UCSD-AML1 (cell line): Measurements from ENCODE around the gene POC1A.
"Not testable (repeated sequence)": the region's sequence is repeated elsewhere in the genome, so short reads cannot be mapped to it uniquely, and the experiment has no call there.

Experiments used
- DNase-seq: peaks from one replicate; lab custom pipeline; 2025; ENCODE audit not compliant: unreplicated experiment; lab: John Stamatoyannopoulos, UW

POC1A gene

DNA sequence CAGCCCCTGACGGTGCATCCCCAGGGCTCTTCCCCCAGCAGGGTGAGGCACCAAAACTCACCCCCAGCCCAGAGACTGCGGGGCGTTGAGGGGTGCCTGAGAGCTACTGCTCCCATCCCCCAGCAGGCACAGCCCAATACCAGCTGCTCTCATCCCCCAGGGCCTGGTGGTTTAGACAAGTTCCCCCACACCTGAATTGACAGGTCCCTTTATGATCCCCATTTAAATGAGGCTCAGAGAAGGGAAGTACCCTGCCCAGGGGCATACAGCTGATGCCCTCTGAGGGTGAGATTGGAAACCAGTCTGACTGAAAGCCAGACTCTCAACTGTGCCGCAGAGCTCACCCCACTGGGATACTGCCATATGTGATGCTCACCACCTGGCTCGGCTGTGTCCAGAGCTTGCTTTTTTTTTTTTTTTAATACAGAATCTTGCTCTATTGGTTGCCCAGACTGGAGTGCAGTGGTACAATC lies 118.0 kb downstream of the POC1A start:
- DNase-seq = no peak

GRCh38 chr3:52034651-52035050 lies 119.6 kb downstream of the POC1A start:
- no peak for DNase-seq

GRCh38 chr3:52034212-52034611 lies 120.0 kb downstream of the POC1A start:
- no peak for DNase-seq

GRCh38 chr3:52033748-52034147 lies 120.5 kb downstream of the POC1A start:
- DNase-seq = not testable (repeated sequence)

- no peak for DNase-seq
Observed at GRCh38 chr3:52032702-52033408, 121.4 kb downstream of the POC1A start.

- DNase-seq = no peak
Observed at GRCh38 chr3:52031896-52032295, 122.3 kb downstream of the POC1A start.

DNA sequence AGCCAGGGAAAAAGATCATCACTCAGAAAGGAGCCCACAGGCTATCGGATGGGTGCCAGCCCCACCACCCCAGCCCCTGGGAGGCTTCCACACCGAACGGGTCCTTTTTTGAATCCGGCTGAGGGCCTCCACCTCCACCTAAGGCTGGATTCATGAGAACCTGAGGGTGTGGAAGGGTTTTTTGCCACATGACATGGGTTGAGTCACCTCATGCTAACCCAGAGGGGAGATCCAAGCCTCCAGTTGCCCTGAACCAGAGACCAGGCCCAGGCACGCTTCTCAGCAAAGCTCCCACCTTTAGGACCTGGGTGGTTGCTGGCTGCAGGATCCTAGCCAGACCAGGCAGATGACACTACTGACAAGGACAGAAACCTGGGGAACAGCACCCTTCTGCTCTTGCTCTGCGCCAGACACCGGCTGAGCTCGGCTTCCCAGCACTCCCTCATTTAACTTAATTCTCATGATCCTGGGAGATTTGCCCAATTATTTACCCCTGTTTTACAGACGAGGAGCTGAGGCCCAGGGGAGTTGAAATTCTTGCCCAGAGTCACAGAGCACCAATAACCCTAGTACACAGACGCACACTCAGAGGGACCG lies 123.4 kb downstream of the POC1A start:
- DNase-seq = no peak

GRCh38 chr3:52029535-52029934 lies 124.7 kb downstream of the POC1A start:
- DNase-seq = no peak

GRCh38 chr3:52029053-52029452 lies 125.2 kb downstream of the POC1A start:
- DNase-seq = no peak

- no peak for DNase-seq
Observed at GRCh38 chr3:52028572-52028971, 125.7 kb downstream of the POC1A start.

- DNase-seq = no peak
Observed at GRCh38 chr3:52026041-52026440, 128.2 kb downstream of the POC1A start.

- DNase-seq = no peak
Observed at GRCh38 chr3:52025453-52025852, 128.8 kb downstream of the POC1A start.
